ENCODE data around the gene DSCAML1.

The DSCAML1 gene

GRCh38 chr11:117719480-117719879 is 77.5 kb downstream of the DSCAML1 start:
- DNase-seq, result no peak

- no peak for DNase-seq
These were observed 79.3 kb downstream of the DSCAML1 start for GRCh38 chr11:117717485-117718314.

GRCh38 chr11:117716521-117717440 is 80.2 kb downstream of the DSCAML1 start:
- DNase-seq, result no peak

GRCh38 chr11:117715801-117716200 is 81.2 kb downstream of the DSCAML1 start:
- DNase-seq, result no peak

- no peak for DNase-seq
These were observed 83.5 kb downstream of the DSCAML1 start for GRCh38 chr11:117713538-117713991.

DNA sequence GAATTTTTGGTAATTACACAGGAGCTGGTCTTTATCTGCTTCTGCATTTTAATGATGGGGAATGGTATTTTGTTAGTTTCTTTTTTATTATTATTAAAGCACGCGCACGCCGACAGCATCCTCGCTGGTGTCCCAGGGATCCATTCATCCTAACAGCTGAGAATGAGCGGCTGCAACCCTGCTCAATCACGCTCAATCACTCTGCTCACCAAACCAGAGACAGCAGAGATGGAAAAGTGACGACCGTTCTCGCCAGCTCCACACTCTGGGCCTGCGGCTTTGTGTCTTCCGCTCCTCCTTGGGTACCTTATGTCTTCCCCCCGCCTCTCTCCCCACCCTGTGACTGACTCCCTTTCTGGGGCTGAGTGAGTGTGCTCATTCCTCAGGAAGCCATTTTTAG is 84.5 kb downstream of the DSCAML1 start:
- no peak for DNase-seq

GRCh38 chr11:117711331-117711730 is 85.7 kb downstream of the DSCAML1 start:
- DNase-seq, result no peak

DNA sequence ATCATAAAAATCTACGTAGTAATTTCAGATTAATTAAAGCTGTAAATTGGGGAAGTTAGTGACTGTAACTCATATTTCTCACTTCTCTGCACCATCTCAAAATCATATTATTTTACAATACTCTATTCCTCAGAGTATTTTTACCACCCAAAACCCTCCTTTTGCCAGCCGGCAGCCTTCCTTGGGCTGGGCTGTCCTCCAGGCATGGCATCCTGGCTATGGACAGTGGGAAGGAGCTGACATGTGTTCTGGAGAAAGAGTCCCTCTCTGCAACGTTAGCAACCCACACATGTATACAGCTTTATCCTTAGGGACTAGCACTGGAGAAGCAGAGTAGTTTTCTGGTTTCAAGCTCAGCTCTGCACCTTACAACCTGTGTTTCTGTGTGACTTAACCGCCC is 86.8 kb downstream of the DSCAML1 start:
- no peak for DNase-seq

DNA sequence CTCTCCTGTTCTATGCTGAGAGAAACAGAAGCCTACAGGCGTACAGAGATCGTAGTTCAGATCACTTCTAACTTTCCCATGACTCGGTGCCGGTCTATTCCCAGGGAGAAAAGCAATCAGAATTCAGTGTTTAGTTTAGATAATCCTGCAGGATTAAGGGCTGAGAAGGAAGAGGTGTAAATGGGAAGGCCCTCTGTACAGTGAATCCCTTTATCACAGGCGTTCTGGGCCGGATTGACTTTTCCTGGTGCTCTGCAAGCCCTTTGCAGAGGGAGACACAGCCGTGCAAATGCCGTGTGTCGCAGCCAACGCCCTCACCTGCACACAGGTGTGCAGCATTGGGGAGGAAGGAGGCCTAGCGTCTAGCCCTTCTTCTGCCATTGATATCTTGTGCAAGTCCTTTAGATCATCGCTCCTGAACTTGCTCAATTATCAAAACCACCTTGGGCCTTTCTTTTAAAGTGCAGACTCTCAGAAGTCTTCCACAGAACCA is 90.6 kb downstream of the DSCAML1 start:
- DNase-seq, result no peak

GRCh38 chr11:117705866-117706265 is 91.2 kb downstream of the DSCAML1 start:
- no peak for DNase-seq

DNA sequence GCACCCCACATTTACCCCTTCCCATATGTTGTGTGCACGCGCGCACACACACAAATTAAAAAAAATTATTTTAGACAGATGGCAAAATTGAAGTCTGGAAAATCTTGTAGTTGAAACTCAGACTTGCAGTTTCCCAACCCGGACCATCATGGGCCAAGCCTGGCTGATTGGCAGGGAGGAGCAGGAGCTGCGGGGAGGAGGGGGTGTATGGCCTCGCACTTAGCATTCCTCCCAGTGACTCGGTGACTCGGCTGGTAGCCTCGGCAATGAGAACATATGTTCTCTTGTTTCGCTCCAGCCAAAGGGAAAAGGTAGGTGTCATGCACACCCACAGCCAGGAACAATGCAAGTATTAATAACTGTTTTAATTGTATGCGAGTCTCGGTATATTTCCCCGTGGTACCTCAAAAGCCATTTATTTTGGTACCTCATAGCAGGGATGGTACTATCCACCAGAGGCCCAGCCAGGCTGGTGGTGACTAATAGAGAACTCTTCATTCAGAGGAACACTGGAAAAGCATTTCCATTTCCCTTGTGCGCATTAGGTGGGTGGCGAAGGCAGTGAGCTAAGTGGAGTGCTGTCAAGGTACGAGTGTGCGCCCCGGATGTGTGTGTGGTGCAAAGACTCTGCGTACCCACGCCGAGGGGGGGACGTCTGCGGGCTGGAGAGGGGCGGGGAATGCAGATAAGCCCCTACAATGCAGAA is 92.5 kb downstream of the DSCAML1 start:
- no peak for DNase-seq

DNA sequence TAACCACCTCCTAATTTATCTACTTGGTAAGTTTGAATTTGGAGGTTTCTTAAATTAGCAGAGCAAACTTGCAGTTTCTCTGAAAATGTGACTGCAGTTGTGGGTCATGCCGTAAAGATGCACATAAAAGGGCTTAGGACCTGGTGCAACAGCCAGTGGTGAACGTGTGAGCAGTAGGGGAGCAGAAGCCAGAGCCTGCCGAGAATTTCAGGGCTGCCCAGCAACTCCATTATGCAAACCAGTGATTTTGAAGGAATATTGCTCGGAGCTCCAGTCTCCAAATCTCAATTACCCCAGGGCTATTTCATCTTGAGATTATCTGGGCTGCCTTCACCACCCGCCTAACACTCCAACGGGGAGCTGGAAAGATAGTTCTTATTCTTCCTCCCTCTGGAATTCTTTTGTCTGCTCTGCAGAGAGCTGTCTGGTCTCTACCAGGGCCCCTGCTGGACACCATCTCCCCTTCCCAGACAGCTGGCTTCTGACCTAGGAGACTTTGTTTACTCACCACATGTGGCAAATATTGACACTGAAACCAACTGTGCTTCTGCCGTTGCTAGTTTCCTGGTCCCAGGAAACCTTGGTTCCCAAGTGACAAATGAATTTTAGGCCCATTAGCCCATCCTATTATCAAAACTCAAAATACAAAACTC is 93.9 kb downstream of the DSCAML1 start:
- DNase-seq, result no peak

GRCh38 chr11:117701781-117702180 is 95.2 kb downstream of the DSCAML1 start:
- DNase-seq, result no peak

GRCh38 chr11:117700551-117700950 is 96.5 kb downstream of the DSCAML1 start:
- no peak for DNase-seq

DNA sequence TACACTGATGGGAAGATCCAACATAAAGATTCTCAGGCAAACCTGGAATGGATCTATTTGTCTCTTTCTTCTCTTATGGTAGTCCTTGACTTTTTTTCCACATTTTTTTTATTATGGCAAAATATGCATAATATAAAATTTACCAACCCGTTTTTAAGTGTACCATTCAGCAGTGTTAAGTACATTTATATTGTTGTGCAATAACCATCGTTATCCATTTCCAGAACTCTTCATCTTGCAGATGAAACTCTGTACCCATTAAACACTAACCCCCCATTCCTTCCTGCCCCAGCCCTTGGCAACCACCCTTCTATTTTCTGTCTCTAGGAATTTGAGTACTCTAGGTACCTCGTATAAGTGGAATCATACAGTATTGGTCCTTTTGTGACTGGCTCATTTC is 99.7 kb downstream of the DSCAML1 start:
- no peak for DNase-seq

GRCh38 chr11:117696540-117696939 is 100.5 kb downstream of the DSCAML1 start:
- no peak for DNase-seq

GRCh38 chr11:117693344-117693743 is 103.7 kb downstream of the DSCAML1 start:
- DNase-seq, result no peak

- DNase-seq, result peak; percentile 36
These were observed 105.5 kb downstream of the DSCAML1 start for GRCh38 chr11:117691516-117691915.

- DNase-seq, result peak; percentile 46
These were observed 105.8 kb downstream of the DSCAML1 start for GRCh38 chr11:117691218-117691514.

DNA sequence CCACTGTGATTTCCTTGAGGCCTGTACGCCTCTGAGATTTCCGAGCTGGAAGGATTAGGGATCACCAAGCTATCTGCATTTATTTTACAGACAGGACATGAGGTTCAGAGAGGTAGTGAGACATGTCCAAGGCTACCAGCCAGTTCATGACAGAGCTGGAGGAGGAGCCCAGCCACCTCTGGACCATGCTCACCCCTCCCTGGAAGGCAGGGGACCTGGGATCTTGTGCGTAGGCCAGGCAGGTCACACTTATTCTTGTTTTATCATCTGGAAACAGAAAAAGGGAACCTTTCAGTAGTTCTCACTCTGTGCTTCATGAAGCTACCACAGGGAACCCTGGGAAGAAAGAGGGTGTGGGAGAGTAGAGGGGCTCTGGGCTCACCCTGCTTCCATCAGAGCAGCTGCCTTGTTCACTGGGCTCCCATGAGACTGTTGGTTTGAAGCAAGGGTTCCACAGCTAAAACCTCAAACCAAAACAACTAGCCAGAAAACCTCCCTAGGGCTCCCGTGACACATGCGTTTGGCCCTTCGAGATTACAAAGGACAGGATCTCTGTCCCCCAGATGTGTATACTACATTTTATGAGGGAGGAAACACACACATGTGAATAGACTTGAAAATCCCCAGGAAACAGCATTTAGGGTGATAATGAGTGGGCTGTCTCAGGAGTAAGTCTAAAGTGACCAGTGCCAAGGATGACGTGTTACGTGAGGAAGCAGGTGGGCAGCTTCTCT is 106.4 kb downstream of the DSCAML1 start:
- no peak for DNase-seq

DNA sequence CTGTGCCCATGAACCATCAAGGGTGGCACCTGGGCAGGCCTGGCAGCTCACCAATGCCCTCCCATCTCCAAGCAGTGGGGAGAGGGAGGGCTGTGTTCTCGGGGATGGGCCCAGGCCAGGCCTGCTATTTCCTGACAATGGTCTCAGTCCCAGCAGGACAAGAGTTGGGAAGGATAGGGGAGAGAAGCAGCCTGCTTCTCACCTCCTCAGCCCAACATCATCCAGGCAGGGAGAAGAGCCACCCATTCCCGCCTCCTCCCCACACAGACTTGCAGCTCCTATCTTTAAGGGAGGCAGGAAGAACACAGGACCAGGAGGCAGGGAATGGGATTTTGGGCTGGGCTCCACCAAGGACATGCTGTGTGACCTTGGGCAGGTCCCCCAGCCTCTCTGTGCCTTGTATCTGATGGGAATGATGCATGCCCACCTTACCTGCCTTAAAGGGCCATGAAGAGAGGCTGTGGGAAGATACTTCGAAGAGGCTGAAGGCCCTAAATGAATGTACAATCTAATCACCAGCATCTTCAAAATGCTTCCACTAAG is 108.7 kb downstream of the DSCAML1 start:
- no peak for DNase-seq

- DNase-seq, result no peak
These were observed 109.2 kb downstream of the DSCAML1 start for GRCh38 chr11:117687776-117688175.
